IPS DF 4.7 (cell line): ENCODE measurements around the gene TRIP4.

Experiments
- DNase-seq: peaks from one replicate; pipeline ENCODE4 v3.0.0-alpha.2; 2013; ENCODE audit warnings: low spot score; ENCODE audit errors: extremely low read depth

The TRIP4 gene

GRCh38 chr15:64447536-64448315, 60.1 kb downstream of the TRIP4 start:
- no peak for DNase-seq

GRCh38 chr15:64452988-64453688, 65.5 kb downstream of the TRIP4 start:
- DNase-seq: no peak

GRCh38 chr15:64453689-64454037, 66.0 kb downstream of the TRIP4 start:
- DNase-seq: no peak

GRCh38 chr15:64454282-64454681, 66.6 kb downstream of the TRIP4 start:
- DNase-seq: no peak

DNA sequence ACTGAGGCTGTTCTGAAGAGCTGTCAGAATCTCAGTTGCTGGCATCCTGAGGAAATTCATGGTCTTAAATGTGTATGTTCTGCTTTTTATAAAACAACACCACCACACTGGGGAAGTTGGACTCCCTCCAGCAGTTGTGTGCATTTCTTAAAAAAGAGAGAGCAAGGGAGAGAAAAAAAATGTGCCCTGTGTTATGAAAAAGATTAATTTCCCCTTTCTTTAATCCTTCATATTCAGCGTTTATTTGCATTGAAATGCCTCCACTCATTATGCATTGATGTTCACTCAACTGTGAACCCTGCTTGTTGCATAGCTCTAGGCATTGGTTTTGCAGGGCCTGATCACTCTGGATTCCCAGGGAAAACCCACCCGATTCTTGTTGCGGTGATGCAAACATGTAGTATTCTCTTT, 68.3 kb downstream of the TRIP4 start:
- DNase-seq: no peak

DNA sequence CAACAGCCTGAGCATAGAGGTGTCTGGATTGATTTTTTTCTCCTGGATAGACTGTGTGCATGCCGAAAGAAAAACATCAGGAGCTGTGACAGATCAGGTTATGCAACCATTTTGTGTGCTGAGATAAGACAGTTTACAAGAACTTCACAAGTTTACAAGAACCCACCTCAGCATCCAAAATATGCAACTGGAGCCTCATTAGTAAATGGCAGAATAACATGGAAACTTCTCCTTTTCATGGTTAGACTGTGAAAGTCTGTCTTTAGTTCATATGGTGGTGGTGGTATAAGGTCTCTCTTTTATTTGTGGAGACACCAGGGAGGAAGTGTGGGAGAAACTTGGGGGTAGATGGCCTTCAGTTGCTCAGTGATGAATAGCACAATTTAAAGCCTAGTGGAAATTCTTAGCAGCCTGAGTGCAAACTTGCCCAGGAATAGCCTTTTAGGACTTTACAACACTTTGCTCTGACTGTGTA, 69.0 kb downstream of the TRIP4 start:
- no peak for DNase-seq

GRCh38 chr15:64459066-64459781, 71.6 kb downstream of the TRIP4 start:
- DNase-seq: no peak

GRCh38 chr15:64460206-64460723, 72.6 kb downstream of the TRIP4 start, which contains the start of gene ZNF609:
Gene ZNF609, plus strand, starts transcription at chr15:64460578. Its CDS starts 38,842 bp downstream, at chr15:64499420.
- peak; percentile 95 for DNase-seq

- DNase-seq: no peak
Observed at GRCh38 chr15:64460724-64461720, 73.4 kb downstream of the TRIP4 start.

GRCh38 chr15:64461721-64462162, 74.1 kb downstream of the TRIP4 start:
- no peak for DNase-seq

GRCh38 chr15:64462492-64462891, 74.9 kb downstream of the TRIP4 start:
- no peak for DNase-seq

- no peak for DNase-seq
Observed at GRCh38 chr15:64464276-64465005, 76.8 kb downstream of the TRIP4 start.

DNA sequence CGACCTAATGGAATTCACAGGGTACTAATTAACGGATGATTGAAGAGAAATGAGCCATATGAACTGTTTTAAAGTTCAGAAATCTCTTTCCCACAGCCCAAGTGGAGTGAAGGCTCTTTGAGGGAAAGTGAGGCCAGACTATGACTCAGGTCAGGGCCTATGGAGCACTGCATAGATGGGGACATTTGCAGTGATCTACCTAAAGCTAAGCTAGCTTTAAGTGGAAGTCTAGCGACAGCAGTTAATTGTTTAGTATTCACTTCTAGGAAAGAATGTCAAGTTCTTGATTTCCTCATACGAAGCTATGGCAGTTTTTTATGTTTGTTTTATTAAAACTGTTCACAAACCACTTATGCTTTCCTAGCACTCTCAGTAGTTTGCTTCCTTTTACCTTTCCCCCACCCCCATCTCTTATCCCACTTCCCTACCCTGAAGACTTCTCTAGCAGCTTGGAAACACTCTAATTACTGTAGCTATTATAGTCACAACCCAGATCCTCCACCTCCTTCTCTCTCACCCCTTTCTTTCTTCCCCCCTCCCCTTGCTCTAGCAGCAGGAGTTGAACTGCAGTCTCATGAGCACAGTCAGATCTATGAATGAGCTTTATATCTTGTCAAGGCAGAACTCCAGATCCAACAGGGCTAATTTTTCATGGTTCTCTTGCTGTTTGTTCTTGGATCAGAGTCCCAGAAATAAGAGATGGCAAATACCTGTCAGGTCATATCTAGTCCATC, 78.9 kb downstream of the TRIP4 start:
- no peak for DNase-seq

DNA sequence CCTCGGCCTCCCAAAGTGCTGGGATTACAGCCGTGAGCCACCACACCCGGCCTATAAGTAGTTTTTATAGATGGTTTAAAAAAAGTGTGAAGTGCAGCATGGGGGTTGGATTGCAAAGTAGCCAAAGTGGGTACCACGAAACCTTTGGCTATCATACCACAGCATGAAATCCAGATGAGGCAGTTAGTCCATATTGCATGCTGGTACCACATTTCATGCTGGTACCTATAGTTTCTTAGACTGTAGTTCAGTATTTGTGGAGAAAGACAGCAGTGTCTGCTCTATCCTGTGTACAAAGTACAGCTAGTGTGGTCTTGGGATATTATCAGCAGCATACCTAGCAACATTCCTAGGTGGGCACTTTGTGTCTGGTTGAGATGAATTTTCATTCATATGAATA, 84.5 kb downstream of the TRIP4 start:
- DNase-seq: no peak

- no peak for DNase-seq
Observed at GRCh38 chr15:64474846-64475245, 87.2 kb downstream of the TRIP4 start.

DNA sequence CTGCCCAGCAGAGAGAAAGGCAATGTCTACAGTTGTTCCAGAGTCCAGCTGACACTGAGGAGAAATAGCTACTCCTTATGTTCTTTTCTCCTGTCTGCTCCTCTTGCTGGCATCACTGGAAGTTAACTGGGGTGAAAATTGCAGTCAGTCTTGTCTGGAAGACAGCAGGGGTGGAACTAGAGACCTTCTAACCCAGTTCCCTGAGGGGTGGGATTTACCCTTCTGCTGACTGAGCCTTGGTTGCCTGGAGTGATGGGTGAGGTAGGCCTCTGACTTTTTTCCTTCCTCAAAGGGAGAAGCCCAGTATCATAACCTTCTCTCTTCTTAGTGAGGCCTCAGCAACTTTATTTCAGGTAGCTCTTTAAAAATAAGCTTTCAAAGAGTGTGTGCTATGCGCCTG, 88.9 kb downstream of the TRIP4 start:
- DNase-seq: no peak

- no peak for DNase-seq
Observed at GRCh38 chr15:64478863-64479262, 91.2 kb downstream of the TRIP4 start.

- no peak for DNase-seq
Observed at GRCh38 chr15:64480891-64481290, 93.3 kb downstream of the TRIP4 start.

- no peak for DNase-seq
Observed at GRCh38 chr15:64483749-64484148, 96.1 kb downstream of the TRIP4 start.
